Left lung (tissue), 10 donors: ENCODE data around the gene FUT1. TPM values are rescaled to one million over a fixed set of nuclear protein-coding genes. Genes with fewer than 3 reads are reported as not detected.

Experiments used
- ATAC-seq: fragments of 200-7000 bp; cut with Tn5 transposase; one replicate; pipeline ENCODE4 v1.9.1; 2020; ENCODE audit warnings: moderate library complexity
- DNase-seq, 4 donors: peaks; one replicate each; pipeline ENCODE4 v3.0.0-alpha.2; 2013 to 2020
- H3K27ac ChIP-seq, 2 donors: fragments of 200-600 bp; sonication (generic) in 1 of 2; one replicate each; pipeline versions ENCODE4 v1.5.0 to v1.8.0; 2020 to 2021
- H3K27me3 ChIP-seq, 2 donors: fragments of 200-600 bp; sonication (generic) in 1 of 2; one replicate each; pipeline versions ENCODE4 v1.5.0 to v1.8.0; 2020 to 2021
- H3K36me3 ChIP-seq, 2 donors: fragments of 200-600 bp; sonication (generic) in 1 of 2; one replicate each; pipeline versions ENCODE4 v1.5.0 to v1.8.0; 2020 to 2021
- H3K4me1 ChIP-seq, 2 donors: fragments of 200-600 bp; one replicate each; pipeline ENCODE4 v1.8.0; 2021
- H3K4me3 ChIP-seq, 2 donors: fragments of 200-600 bp; sonication (generic) in 1 of 2; one replicate each; pipeline versions ENCODE4 v1.5.0 to v1.8.0; 2020 to 2021; ENCODE audit warnings: mild to moderate bottlenecking in 1 of 2
- H3K9me3 ChIP-seq, 2 donors: fragments of 200-600 bp; sonication (generic) in 1 of 2; one replicate each; pipeline versions ENCODE4 v1.5.0 to v1.8.0; 2020 to 2021
- CTCF ChIP-seq, 2 donors: fragments of 200-600 bp; sonication (generic) in 1 of 2; IDR thresholded peaks; one replicate each; pipeline versions ENCODE4 v1.5.0 to v1.8.0; 2021; ENCODE audit warnings: antibody characterized with exemption in 2 of 2
- intact Hi-C, 2 donors: fragments of 100-400 bp; cut with DNase I; formaldehyde crosslinking; loops; one replicate each; pipeline versions ENCODE4 v1.11.2 to v1.14.2; 2022
- polyA plus RNA-seq, 6 donors: library from polyadenylated mRNA; unstranded; fragments of 120-200 nt; gene quantifications; one replicate each; pipeline ENCODE4 v1.2.1, GENCODE V29; 2013; ENCODE audit not compliant: insufficient read length in 6 of 6
- total RNA-seq, 2 donors: library from RNA; stranded (reverse); fragmentation: NEBNext Ultra II Directional; extraction: Animal tissue kit (Norgen Biotek cat#: 25700); gene quantifications; one replicate each; pipeline ENCODE4 v1.2.1, GENCODE V29; 2021
- donor health status: DM: no; HTN: yes; CAD: no.
- donor health status: DM: no; HTN: no; CAD: no.

FUT1 gene
- total and polyA plus RNA-seq, 8 donors, result 5.1 to 8.7 (median 6.6) TPM

GRCh38 chr19:48726556-48726955, 25.9 kb downstream of the FUT1 start:
- peaks cover 0 to 8% of the 10 kb centered on the region in 2 donors for H3K36me3 ChIP-seq
- H3K27ac ChIP-seq, result peak overlapping the region; percentile 78 to 83
- H3K4me3 ChIP-seq, result no peak overlapping the region
- ATAC-seq (no peak), DNase-seq (no peak)
- no peak for TF ChIP-seq CTCF (IDR thresholded peaks at IDR 0.05)
- intact Hi-C loops, result no loop called here
- H3K27me3 ChIP-seq, result no peaks in the 10 kb centered on the region
- H3K4me1 ChIP-seq, result peaks cover 5 to 37% of the 10 kb centered on the region in 2 donors
- H3K9me3 ChIP-seq, result peaks cover 0 to 23% of the 10 kb centered on the region in 2 donors

- Histone ChIP-seq H3K36me3 (peaks cover 0 to 8% of the 10 kb centered on the region in 2 donors), H3K27ac (peak overlapping the region; percentile 78 to 83), H3K4me1 (peaks cover 5 to 46% of the 10 kb centered on the region in 2 donors), H3K4me3 (no peak overlapping the region), H3K27me3 (no peaks in the 10 kb centered on the region), H3K9me3 (peaks cover 0 to 23% of the 10 kb centered on the region in 2 donors)
- intact Hi-C loops, result no loop called here
- DNase-seq, result peak in 2 of 4 donors; percentile 70 to 85
- no peak for TF ChIP-seq CTCF (IDR thresholded peaks at IDR 0.05)
- ATAC-seq, result peak; percentile 10
Measured at GRCh38 chr19:48724796-48725753, 27.4 kb downstream of the FUT1 start.

GRCh38 chr19:48722196-48722708, 30.2 kb downstream of the FUT1 start:
- intact Hi-C loops, result no loop called here
- DNase-seq (no peak), ATAC-seq (no peak)
- TF ChIP-seq CTCF (IDR thresholded peaks at IDR 0.05), result no peak
- Histone ChIP-seq H3K4me3 (no peak overlapping the region), H3K9me3 (peaks cover 0 to 23% of the 10 kb centered on the region in 2 donors), H3K27me3 (no peaks in the 10 kb centered on the region), H3K27ac (no peak overlapping the region), H3K4me1 (peaks cover 5 to 50% of the 10 kb centered on the region in 2 donors), H3K36me3 (peaks cover 0 to 8% of the 10 kb centered on the region in 2 donors)

GRCh38 chr19:48720613-48721296, 31.7 kb downstream of the FUT1 start:
- peak; percentile 93 to 99 (median 99) for DNase-seq
- ATAC-seq, result peak; percentile 94
- intact Hi-C loops, result no loop called here
- H3K27me3 ChIP-seq, result no peaks in the 10 kb centered on the region
- H3K4me1 ChIP-seq, result peaks cover 7 to 44% of the 10 kb centered on the region in 2 donors
- peak overlapping the region; percentile 41 for H3K4me3 ChIP-seq
- H3K27ac ChIP-seq, result peak overlapping the region; percentile 75
- no peaks in the 10 kb centered on the region for H3K36me3 ChIP-seq
- no peak for TF ChIP-seq CTCF (IDR thresholded peaks at IDR 0.05)
- peaks cover 0 to 10% of the 10 kb centered on the region in 2 donors for H3K9me3 ChIP-seq

- H3K27ac ChIP-seq, result peak overlapping the region in 1 of 2 donors; percentile 75
- DNase-seq (no peak), ATAC-seq (no peak)
- peaks cover 7 to 43% of the 10 kb centered on the region in 2 donors for H3K4me1 ChIP-seq
- H3K9me3 ChIP-seq, result peaks cover 0 to 6% of the 10 kb centered on the region in 2 donors
- intact Hi-C loops, result no loop called here
- no peaks in the 10 kb centered on the region for H3K27me3 ChIP-seq
- no peaks in the 10 kb centered on the region for H3K36me3 ChIP-seq
- no peak overlapping the region for H3K4me3 ChIP-seq
- TF ChIP-seq CTCF (IDR thresholded peaks at IDR 0.05), result no peak
Measured at GRCh38 chr19:48720251-48720612, 32.2 kb downstream of the FUT1 start.
